HG02623 (cell line): ENCODE data around the gene CDH8.
"Not testable (repeated sequence)": the region's sequence is repeated elsewhere in the genome, so short reads cannot be mapped to it uniquely, and the experiment has no call there.

Experiments used
- ATAC-seq: cut with Tn5 transposase; IDR thresholded peaks from one replicate; pipeline ENCODE4 v1.9.1; 2021; ENCODE audit warnings: moderate library complexity; ENCODE audit not compliant: unreplicated experiment

The CDH8 gene

DNA sequence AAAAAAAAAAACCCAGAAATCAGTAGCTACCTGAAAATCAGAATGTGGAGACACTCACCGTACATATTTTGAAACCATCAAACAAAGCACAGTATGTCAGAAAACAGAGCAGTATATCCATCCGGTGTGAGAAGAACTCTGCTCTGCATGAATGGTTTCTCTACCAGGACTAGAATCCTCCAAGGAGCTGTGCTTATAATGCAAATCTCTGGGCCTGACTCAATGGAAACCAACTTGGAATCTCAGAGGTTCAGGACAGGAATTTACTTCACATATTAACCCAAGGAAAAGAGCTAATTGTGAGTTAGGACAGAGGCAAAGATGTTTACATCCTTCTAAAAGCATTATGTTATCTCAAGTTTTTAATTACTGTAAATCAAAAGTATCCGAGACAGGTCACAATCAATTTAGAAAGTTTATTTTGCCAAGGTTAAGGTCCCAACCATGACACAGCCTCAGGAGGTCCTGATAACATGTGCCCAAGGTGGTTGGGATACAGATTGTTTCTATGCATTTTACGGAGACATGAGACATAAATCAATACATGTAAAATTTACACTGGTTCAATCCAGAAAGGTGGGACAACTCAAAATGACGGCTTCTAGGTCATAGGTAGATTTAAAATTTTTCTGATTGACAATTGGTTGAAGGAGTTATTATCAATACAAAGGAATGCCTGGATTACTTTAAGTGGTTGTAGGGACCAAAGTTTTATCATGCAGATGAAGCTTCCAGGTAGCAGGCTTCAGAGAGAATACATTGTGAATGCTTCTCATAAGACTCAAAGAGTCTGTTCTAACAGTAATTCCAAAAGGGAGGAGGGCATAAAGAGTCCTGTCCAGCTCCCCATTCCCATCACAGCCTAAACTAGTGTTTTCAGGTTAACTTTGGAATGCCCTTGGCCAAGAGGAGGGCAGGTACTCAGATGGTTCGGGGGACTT, 164.1 kb downstream of the CDH8 start:
- no peak for ATAC-seq

GRCh38 chr16:61862221-61863155, 173.8 kb downstream of the CDH8 start:
- ATAC-seq: no peak

- ATAC-seq: no peak
These were observed 177.2 kb downstream of the CDH8 start for GRCh38 chr16:61858988-61859387.

- no peak for ATAC-seq
These were observed 193.6 kb downstream of the CDH8 start for GRCh38 chr16:61842666-61843065.

DNA sequence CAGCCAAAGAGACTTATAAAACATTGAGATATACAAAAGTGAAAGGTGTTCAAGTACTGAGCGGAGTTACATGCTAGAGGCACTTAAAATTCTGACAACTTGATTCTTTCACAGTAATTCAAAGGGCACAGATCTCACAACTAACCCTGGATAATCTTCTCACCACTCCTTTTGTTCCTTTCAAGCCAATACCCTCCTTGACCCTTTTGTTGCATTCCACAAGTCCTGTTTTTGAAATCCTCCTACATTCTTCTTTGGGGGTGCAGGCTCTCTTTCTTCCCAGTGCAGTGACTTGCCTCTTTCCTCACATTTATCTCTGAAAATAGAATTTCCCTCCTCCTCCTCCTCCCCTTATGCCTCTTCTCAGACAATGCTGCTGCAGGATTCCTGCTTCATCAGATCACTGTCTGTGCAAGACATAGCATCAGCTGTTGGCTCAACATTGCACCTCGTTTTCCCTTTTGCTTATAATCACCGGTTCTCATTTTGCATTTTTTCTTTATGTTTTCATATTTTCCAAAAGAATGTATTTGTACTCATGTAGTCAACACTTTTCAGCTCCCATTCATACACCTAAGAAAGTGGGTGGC, 199.3 kb downstream of the CDH8 start:
- ATAC-seq: no peak

GRCh38 chr16:61834082-61834481, 202.2 kb downstream of the CDH8 start:
- no peak for ATAC-seq

DNA sequence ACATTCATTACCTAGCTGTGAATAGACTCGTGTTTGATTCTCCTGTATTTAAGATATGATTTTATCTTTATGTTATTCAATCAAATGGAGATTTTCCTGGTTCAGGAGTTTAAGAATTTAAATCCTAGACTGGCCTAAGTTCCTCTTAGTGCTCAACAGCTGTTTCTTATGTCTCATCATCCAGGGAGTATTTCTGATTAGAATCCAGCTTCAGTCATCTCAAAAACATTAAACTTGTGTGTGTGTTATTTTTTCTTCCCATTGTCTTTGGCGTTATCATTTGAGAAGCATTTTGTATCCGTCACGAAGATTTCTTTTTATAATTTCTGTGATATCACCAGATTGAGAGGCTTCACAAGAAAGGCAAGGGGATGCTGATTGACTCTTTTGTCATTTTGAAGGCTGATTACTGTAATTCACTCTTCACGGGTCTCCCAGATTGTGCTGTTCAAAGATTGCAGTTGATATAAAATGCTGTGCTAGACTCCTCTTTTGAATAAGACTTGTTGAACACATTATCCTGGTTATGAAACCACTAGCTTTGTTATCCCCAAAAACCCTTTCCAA, 204.8 kb downstream of the CDH8 start:
- ATAC-seq: no peak

GRCh38 chr16:61829631-61830030, 206.6 kb downstream of the CDH8 start:
- ATAC-seq: no peak

DNA sequence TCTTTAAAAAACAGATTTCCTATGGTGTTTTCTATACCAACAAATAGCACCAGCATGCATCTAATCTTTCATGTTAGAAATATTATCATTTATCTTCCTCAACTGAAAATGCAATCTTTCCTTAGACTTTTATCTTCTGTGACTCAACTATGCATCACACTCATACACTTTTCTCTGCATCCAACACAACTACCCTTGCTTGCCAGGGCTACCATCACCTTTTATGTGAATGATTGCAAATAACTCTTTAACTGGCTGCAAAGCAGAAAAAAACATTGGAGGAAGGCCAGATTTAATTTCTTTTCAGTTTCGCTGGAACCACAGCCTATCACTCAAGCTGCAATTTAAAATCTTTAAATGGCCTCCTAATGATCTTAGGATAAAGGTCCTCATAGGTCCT, 212.9 kb downstream of the CDH8 start:
- ATAC-seq: no peak

GRCh38 chr16:61820820-61821219, 215.4 kb downstream of the CDH8 start:
- ATAC-seq: no peak

DNA sequence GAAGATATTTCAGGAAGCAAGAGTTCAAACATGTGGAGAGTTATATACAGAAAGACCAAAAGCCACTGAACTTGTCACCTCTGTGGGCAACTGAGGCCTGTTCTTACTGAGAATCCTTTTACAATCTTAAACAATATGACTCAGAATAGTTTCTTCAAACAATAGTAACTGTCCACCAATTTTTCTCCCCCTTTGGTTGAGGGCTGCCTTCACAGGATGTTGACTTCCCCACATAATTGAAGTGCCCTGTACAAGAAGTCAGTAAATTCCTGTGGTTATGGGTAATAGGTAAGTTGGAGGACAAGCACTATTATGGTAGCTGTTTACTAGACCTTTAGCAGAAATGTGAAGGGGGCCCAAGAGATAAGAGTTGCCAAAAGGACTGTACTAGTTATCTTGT, 215.8 kb downstream of the CDH8 start:
- ATAC-seq: no peak

GRCh38 chr16:61818850-61819249, 217.4 kb downstream of the CDH8 start:
- no peak for ATAC-seq

- no peak for ATAC-seq
These were observed 218.5 kb downstream of the CDH8 start for GRCh38 chr16:61817583-61818278.

- ATAC-seq: no peak
These were observed 221.4 kb downstream of the CDH8 start for GRCh38 chr16:61814726-61815347.

DNA sequence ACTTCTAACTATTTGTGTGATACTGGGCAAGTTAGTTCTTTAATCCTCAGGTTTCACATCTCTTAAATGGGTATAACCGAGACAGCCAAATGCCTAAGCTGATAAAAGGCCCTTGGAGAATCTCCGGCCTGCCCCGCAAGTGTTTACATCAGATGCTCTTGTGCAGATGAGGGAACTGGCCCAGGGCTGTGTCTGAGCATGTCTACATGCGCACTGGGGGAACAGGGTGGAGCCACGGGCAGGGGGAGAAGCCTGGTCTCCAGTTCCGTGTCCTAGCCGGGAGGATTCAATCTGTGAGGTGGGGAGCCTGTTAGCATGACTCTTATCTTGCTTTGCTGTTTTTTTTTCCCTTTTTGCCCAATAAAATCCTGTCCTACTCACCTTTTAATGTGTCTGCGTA, 222.9 kb downstream of the CDH8 start:
- ATAC-seq: no peak

GRCh38 chr16:61812251-61812650, 224.0 kb downstream of the CDH8 start:
- no peak for ATAC-seq

GRCh38 chr16:61807551-61807950, 228.7 kb downstream of the CDH8 start:
- no peak for ATAC-seq

DNA sequence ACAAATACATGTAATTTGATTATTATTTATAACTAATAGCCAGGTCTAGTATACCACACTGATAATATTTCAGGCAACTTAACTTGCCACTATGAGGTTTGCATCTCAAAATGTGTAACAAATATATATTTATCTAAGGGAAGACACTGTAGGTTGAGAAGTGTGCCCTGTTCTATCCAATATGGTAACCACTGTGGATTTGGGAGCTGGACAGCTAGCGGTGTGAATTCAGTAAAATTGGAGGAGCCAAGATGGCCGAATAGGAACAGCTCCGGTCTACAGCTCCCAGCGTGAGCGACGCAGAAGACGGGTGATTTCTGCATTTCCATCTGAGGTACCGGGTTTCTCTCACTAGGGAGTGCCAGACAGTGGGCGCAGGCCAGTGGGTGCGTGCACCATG, 235.0 kb downstream of the CDH8 start:
- ATAC-seq: not testable (repeated sequence)

GRCh38 chr16:61798741-61799140, 237.5 kb downstream of the CDH8 start:
- no peak for ATAC-seq

- ATAC-seq: no peak
These were observed 238.2 kb downstream of the CDH8 start for GRCh38 chr16:61797961-61798507.
